Gastrocnemius medialis (tissue), 4 donors: ENCODE data around the gene ZNF202.

Experiments
- POLR2A ChIP-seq, 2 donors: fragments of 450-650 bp; IDR thresholded peaks; one replicate each; pipeline ENCODE4 v1.6.1; 2017; ENCODE audit warnings: antibody characterized with exemption in 2 of 2, mild to moderate bottlenecking in 2 of 2, moderate library complexity in 2 of 2
- TF ChIP-seq, protein P1 (sequence below), 5 experiments: fragments of 450-650 bp in 3 of 5; fragments of 200-600 bp in 2 of 5; sonication (generic) in 2 of 5; IDR thresholded peaks in 4 of 5; conservative IDR thresholded peaks in 1 of 5; 1 replicate in 4 of 5; 2 replicates in 1 of 5; pipeline ENCODE4 v1.5.1; 2016 to 2019; ENCODE audit warnings: antibody characterized with exemption in 5 of 5, mild to moderate bottlenecking in 3 of 5, moderate library complexity in 3 of 5

DNA sequence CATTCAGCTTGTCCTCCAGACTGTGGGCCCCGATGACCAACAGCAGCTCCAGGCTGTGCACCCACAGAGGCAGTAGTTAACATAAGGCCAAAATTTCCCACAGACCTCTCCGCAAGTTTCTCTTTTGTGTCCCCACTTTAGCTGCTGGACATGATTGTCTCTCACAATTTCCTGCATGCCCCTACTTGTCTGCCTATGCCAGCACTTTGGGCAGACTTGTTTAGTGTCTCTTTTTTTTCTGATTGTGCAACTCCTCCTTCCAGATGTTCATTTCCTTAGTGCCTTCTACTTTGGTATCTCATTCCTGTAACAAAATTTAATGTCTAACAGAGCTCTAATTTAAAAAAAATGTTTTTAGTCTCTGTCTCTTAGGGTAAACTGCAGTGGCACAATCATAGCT is 63.2 kb downstream of the ZNF202 start:
- TF ChIP-seq, protein P1, sequence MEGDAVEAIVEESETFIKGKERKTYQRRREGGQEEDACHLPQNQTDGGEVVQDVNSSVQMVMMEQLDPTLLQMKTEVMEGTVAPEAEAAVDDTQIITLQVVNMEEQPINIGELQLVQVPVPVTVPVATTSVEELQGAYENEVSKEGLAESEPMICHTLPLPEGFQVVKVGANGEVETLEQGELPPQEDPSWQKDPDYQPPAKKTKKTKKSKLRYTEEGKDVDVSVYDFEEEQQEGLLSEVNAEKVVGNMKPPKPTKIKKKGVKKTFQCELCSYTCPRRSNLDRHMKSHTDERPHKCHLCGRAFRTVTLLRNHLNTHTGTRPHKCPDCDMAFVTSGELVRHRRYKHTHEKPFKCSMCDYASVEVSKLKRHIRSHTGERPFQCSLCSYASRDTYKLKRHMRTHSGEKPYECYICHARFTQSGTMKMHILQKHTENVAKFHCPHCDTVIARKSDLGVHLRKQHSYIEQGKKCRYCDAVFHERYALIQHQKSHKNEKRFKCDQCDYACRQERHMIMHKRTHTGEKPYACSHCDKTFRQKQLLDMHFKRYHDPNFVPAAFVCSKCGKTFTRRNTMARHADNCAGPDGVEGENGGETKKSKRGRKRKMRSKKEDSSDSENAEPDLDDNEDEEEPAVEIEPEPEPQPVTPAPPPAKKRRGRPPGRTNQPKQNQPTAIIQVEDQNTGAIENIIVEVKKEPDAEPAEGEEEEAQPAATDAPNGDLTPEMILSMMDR (IDR thresholded peaks at IDR 0.05 in 4 of 5, conservative IDR thresholded peaks at IDR 0.05 in 1 of 5) = no peak
- no peak for TF ChIP-seq POLR2A (IDR thresholded peaks at IDR 0.05)
